ENCODE results near the gene PTGFRN.
"Not testable (repeated sequence)": the region's sequence is repeated elsewhere in the genome, so short reads cannot be mapped to it uniquely, and the experiment has no call there.

Gene PTGFRN

DNA sequence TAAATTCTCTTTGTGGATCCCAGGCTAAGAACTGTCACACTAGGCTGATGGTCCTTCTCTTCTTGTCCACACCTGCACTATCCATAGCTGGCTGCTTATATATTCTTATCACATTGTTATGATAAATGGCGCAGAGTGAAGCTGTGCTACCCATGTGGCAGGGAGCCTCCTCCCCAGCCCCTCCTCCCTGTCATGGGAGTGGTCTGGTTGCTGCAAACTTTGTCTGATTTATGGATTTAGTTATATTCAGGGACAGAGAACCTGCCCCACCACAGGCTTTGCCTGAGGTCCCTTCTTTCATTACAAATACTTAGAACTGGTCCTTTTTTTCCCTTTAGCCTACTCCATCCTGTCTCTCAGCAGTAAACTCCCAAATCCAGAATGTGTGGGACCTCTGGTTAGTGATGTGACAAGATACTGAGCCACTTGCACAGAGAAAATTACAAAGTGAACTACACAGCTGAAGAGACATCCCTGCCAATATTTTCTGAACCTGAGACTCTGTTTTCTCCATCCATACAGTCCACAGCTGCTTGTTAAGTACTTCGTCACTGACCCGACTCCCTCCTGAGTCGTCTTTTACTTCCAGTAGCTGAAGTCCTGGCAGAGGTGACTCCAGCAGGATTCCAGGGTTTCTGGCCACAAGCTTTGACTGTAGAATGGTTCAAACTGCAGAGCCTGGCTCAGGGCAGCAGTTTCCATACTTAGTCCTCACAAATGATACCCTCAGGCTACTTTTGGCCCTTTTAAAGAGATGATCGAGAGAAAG is 37.6 kb downstream of the PTGFRN start:
- DNase-seq, result no peak

DNA sequence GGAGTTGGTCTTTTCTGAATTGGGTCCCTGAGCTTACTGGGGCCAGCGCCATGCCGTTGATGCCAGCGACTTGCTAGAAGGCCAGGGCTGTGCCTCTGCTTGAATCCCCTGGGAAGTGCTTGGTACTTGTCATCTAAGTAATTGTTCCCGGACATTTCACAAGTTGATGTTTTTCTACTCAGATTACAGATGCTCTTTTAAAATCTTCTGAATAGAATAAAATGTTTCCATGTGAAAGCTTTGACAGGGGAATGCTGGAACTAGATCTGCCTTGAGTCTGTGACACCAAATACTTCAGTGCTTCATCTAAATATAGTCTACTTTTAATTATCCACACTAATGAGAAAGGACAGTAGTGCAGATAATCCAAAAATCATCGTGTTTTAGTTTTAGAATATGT is 38.3 kb downstream of the PTGFRN start:
- no peak for DNase-seq

DNA sequence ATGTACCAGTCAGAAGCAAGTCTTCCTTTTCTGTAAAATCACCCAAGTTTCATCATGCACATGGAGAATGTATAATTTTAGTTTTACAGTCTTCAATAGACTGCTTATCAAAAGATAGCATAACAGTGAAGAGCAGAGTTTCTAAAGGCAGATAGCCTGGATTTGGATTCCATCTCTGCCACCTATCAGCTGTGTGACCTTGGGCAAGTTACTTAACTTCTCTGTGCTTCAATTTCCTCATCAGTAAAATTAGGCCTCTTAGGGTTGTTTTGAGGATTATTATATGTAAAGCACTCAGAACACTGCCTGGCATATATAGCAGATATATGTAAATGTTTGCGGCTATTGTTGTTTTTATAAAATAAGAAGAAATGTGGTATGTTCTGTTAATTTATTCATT is 38.9 kb downstream of the PTGFRN start:
- no peak for DNase-seq

DNA sequence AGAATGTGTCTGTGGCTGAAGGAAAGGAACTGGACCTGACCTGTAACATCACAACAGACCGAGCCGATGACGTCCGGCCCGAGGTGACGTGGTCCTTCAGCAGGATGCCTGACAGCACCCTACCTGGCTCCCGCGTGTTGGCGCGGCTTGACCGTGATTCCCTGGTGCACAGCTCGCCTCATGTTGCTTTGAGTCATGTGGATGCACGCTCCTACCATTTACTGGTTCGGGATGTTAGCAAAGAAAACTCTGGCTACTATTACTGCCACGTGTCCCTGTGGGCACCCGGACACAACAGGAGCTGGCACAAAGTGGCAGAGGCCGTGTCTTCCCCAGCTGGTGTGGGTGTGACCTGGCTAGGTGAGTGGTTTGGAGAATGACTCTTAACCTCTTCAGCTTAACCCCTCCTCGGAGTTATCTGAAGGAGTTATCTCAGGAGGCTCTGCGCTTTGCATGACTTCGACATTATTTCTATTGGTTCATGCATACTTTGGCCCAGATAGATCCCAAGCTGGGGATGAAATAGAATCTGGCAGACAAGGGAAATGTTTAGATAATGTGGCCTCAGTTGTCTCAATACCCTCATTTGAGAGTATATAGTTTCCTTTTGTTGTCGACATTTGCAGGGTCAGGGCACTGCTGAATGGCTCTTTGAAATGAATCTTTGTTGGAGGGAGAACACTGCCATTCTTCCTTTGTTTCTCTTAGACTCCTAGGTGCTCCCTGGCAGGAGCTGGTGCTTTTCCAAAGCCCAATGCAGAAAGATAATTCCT is 39.7 kb downstream of the PTGFRN start:
- DNase-seq, result no peak

DNA sequence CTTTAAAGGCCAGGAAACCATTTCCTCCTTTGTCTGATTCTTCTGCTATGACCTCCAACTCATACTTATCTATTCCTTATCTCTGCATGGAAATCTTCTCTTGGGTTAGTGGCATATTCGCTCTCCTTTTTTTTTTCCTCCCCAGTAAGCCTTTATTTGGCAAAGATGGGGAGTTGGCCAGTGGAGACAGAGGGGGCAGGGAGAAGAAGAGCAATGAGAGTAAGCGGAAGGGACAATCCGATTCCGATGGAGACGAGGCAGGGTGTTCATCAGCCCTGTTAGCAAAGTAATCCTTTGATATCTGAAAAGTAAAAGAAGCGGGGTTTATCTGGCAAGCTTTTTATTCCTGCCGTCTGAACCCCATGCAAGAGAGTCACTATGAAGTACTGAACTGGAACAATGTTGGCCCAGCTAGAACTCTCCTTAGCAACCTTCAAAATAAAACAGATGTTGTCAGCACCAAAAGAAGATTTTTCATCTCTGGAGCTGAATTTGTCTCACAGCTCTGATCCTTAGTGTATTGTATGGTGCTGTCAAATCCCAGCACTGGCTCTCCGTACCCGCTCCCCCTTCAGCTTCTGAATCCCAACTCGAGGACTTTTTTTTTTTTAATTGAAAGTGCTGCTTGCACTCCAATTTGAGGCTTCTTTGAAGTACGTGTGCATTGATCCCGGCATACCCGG is 40.9 kb downstream of the PTGFRN start:
- no peak for DNase-seq

DNA sequence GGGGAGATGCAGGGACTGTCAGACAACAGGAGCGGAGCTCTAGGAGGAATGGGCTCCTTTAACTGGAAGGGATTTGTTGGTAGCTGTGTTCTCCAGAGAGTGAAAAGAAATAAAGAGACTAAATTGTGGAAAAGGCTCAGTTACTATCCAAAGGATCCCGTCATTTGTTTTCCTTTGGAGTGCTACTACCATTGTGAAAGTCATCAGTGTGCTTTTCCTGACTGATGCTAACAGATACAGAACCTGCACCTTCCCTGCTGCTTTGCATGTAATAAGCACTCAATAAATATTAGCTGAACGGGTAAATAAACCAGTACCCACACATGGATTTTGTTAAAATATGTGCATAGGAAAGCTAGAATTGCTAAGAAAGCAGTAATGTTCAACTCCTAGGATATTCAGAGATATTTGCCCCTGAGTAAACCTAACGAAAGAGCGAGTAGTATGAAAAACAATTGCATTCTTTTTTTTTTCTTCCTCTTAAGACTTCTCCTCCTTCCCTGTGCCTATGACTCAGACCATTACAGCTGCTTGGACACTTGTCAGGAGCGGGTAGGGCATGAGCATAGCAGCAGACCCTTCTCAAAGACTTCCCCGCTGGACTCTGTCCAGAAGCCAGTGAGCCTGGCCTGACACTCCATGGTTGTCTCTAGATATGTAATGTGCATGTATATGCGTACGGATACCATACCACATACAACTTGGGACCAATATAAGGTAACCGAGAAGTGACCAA is 41.7 kb downstream of the PTGFRN start:
- DNase-seq, result no peak

DNA sequence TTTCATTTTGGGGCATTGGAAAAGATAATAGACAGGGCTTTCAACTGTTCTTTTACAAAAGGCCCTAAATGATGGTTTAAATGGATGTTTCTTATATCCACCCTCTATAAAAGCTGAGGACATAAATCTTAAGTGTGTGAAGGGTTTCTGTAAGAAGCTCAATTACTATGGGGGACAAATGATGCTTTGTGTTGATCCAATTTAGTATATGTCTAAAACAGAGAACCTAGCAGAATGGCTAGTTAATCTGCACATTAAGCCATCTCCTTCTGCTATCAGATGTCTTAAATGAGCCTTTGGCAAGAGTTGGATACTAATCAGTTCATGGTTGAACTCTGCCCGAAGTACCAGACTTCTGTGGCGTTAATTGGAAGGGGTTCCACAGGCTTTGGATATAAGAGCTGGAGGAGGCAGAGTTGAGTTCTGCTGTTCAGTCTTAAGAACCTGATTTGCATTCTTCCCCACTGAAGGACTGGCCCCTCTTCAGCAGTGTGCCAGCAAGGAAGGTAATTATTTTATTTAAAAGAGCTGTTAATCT is 43.1 kb downstream of the PTGFRN start:
- DNase-seq, result no peak

DNA sequence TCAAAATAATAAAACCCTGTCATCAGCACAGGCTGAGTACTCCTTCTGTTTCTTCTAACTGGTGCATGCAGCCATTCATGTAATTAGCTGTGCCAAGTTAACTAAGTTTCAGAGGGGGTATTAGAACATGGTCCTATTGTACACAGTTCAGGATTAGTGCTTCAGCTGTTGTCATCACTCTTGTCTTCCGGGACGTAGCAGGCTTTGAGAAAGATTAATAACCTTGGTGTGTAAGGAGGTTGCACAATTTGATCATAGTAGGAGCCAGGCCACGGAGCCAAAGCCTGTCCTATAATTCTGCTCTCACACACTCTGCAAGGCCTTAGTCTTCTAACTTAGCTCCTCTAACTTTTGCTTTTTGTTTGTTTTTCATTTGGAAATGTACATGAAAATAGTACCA is 44.7 kb downstream of the PTGFRN start:
- DNase-seq, result no peak

DNA sequence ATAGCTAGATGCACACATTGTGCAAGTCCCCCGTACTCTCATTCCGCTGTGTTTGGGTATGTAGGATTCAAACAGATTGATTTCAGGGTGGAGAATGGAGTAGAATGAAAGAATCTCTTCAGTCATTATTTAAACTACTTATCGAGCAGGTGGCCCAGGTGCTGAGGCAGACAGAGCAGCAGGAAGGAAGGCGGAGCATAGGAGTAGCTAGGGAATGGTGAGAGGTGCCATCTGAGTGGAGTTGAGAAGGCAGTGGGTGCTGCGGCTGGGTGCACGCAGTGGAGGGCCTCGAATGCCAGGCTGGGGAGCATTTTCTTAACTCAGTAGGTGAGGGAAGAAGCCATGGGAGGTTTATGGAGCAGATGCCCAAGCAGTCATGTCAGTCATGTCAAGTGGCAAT is 46.7 kb downstream of the PTGFRN start:
- DNase-seq, result no peak

DNA sequence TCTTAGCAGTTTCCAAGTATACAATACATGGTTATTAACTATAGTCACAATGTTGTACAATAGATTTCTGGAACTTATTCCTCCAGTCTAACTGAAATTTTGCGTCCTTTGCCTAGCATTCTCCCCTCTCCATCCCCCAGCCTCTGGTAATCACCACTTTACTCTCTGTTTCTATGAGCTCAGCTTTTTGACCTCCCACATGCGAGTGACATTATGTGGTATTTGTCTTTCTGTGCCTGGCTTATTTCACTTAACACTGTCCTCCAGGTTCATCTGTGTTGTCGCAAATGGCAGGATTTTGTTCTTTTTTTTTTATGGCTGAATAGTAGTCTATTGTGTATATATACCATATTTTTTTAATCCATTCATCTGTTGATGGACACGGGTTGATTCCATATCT is 47.9 kb downstream of the PTGFRN start:
- no peak for DNase-seq

DNA sequence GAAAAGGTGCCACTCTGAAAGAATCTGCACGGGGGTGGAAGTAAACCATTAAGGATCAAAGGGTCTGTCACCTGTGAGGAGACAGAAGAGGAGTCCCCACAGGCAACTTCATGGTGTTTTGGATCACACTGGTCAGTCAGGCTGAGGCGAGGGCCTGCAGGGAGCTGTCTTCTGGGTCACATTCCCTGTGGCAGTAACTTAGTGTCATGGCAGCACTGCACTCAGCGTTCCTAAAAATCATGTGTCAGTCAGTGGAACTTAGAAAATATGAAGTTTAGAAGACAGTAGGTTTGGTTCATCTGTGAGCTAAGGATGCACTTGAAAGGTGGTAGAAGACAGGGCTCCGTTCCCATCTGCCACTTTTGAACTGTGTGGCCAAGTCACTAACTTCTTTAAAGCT is 48.4 kb downstream of the PTGFRN start:
- DNase-seq, result no peak

DNA sequence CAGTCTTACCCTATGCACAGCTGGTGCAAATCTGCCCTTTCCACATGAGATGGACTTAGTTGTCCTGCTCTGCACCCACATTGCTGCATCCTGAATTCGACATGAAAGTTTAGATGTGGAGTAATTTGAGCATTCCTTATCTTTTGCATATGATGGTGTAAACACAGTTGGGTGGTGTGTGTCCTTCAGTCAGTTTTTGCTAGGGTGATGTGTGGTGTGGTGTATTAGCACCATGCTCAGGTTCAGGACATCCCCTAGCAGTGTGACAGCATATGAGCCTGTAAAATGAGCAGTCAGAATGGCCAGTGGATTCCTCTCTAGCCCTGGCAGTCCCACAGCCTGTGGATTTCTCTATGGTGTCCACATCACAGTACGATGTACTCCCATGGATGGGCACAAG is 49.3 kb downstream of the PTGFRN start:
- DNase-seq, result no peak

DNA sequence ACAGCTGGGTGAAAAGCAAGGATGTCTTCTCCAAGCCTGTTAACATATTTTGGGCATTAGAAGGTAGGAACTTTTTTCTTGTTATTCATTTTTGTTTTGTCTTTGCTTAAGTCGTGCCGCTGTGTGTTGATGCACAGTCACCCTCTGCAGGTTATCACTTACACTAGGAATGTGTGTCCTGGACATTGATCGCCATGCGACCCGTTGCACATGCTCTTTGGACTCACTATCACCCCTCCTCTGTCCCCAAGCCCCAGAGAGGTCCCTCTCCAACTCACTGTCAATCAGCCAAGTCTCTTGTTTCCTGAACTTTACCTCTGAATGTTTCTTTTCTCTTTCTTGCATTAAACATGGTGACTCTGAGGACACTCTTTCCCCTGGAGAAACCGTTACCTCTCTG is 51.9 kb downstream of the PTGFRN start:
- no peak for DNase-seq

DNA sequence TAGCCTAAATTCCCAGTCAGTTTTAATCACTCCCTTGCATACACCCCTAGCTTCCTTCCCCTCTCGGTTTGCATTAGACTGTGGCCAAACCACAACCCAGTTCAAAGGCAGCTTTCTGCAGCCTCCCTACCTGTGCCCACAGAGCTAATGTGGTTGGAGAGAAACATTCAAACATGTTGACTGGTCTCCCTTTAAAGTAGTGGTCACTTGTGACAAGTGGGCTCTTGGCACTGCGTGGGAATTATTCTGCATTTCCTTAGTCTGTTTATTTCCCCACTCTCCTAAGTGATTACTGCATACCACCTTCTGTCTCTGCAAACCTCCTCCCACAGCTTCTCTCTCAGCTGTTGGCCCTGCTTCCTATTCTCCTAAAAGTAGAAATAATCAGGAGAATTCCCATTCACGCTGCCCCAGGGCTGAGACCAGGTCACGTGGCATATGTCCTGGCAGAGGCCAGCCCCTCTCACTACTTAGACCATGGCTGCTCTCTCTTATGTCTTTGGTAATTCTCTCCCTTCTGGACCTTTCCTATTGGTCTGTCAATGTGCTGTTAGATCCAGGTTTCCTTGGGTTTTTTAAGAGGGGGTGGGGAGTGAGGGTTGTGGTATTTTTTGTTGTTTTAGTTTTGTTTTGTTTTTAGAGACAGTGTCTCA is 53.4 kb downstream of the PTGFRN start:
- no peak for DNase-seq

DNA sequence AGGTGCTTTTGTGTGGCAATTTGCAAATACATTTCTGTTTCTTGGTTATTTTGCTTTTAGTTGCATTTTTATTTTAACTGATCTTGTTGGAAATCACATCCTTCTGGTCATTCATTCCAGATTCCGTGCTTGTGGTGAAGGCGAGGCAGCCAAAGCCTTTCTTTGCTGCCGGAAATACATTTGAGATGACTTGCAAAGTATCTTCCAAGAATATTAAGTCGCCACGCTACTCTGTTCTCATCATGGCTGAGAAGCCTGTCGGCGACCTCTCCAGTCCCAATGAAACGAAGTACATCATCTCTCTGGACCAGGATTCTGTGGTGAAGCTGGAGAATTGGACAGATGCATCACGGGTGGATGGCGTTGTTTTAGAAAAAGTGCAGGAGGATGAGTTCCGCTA is 57.1 kb downstream of the PTGFRN start:
- no peak for DNase-seq

DNA sequence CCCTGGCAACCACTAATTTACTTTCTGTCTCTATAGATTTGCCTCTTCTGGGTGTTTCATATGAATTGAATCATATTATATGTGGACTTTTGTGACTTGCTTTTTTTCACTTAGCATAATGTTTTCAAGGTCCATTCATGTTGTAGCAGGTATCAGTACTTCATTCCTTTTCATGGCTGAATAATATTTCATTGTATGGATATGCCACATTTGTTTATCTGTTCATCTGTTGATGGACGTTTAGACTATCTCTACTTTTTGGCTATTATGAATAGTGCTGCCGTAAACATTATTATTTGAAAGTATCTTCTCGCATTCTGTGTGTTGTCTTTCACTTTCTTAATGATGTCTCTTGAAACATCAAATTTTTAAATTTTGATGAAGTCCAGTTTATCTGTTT is 59.0 kb downstream of the PTGFRN start:
- no peak for DNase-seq

DNA sequence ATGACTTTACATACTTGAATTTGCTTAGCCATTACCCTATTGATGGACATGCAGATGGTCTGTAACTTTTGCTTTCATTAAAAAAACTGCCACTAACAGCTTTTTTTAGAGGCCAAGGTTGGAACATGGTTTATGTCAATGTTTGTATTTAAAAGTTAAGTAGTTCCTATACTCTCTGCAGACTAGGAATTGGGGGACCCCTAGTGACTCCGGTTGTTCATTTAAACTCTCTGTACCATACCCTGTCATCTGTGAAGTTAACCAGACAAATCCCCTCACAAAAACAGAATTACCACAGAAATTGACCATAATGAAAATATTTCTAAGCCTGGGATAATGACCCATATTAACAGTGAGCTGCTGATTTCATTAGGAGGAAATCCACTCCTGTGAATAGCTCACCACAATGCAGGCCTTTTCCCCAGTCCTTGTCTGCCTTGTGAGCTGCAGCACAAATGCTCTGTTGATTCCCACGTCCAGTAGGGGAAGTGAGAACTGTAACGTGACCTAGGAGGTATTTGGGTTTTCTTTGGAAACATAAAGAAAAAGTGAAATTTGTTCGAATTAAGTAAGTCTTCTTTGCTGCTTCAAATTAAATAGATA is 61.6 kb downstream of the PTGFRN start:
- no peak for DNase-seq

DNA sequence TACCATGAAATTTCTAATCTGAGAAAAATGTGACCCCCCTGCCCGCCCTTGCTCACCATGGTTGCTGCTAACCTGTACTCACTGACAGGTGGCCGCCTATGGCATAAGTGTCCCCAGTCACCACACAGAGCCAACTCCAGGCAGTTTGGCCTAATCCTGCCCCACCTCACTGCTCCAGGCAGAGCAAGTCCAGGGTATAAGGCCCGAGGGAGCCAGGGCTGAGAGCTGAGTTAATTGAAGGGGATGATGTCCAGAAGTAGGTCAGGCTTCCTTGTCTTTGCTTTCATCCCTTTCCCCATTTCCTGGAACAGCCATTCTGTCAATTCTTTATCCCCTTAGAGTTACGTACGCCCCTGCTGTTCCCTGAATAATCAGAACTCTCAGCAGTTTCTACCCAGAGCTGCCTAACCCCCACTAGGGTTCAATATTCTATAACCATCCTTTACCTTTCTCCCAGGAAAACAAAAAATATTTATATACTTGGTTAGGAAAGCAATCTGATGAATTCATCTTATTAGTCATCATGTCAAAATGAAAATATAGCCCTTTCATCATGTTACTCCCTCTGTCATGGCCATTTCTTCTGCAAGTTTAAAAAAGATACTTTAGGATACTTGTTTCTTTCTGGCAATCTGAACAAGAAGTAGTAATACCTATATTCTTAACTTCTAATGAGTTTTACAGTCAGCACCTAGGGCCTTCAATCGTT is 62.4 kb downstream of the PTGFRN start:
- no peak for DNase-seq

DNA sequence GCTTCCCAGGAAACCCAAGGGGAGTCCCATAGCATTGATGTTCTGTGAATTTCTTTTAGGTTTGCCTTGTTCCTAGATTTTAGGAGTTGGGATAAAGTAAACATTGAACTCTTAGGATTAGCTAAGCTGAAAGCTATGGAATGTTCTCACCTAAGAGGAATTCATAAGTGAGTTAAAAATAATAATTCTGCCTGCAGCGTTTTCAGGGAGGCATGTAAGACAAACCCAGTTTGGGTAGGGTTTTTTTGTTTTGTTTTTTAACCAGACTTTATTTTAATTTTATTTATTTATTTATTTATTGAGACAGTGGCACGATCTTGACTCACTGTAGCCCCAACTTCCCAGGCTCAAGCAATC is 62.9 kb downstream of the PTGFRN start:
- no peak for DNase-seq

DNA sequence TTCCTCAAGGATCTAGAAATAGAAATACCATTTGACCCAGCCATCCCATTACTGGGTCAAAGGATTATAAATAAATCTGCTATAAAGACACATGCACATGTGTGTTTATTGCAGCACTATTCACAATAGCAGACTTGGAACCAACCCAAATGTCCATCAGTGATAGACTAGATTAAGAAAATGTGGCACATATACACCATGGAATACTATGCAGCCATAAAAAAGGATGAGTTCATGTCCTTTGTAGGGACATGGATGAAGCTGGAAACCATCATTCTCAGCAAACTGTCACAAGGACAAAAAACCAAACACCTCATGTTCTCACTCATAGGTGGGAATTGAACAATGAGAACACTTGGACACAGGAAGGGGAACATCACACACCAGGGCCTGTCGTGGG is 70.6 kb downstream of the PTGFRN start:
- not testable (repeated sequence) for DNase-seq

DNA sequence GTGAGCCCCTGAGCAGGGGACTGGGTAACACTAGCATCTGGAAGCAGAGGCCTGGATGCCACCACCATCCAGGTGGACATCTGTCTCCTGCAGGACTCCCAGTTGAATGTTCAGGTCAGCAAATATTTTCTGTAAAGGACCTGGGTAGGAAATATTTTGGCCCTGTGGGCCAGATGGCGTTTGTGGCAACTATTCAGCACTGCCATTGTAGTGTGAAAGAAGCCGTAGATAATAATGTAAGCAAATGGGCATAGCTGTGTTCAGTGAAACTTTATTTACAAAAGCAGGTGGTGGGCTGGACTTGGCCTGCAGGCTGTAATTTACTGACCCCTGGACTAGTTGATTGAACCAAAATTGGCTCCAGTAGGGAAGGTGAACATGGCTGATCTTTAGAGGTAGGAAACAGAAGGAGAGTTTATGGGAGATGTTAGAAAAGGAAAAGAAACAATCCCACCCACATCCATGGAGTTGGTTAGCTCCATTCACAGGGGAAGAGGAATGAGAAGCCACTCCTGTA is 71.9 kb downstream of the PTGFRN start:
- no peak for DNase-seq
